AG09319 (cell line): Measurements from ENCODE around the gene PSMC3.

Source experiments
- DNase-seq: peaks from one replicate; pipeline ENCODE4 v3.0.0-alpha.2; 2010; ENCODE audit warnings: low read depth; ENCODE audit errors: extremely low read depth
- CTCF ChIP-seq: IDR thresholded peaks from 2 replicates; pipeline ENCODE4 v1.5.1; 2011; ENCODE audit warnings: low read depth, mild to moderate bottlenecking, inconsistent platforms, low read length, moderate library complexity

The PSMC3 gene

DNA sequence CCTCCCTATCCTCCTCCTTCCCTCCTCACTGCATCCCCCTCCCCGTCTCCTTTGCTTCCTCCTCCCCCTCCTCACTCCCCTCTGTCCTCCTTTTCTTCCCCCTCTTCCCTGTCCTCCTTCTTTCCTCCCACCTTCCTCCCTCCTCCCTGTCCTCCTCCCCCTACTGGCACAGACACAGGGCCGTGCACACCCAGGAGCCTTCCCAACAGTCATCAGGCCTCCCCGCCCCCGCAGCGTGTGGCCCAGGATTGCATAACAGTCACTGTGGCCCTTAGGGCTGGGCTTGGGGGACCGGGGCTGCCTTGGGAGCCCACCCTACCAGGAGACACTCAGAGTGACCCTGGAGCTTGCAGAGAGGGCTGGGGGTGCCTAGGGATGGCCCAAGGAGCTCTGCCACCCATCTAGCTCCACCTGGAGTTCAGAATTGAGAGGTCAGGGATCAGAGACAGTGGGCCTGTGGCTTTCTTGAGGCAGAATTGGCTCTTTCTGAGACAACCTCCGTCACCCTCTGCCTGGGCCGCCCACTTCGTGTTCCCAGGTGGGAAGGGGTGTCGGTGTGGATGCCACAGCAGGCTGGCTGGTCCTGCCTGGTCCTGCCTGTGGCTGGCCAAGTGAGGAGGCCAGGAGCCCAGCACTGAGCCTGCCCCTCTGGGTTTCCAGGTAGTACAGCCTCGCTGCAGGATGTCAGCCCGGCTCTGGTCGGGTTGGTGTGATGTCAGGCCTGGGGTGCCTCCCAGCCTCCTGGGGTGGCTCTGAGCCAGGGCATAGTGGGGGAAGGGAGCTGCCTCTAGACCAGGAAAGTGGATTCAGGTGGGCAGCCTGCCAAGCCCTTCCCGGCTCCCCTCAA, 49.5 kb downstream of the PSMC3 start:
- no peak for TF ChIP-seq CTCF
- no peak for DNase-seq

GRCh38 chr11:47376107-47376524, 50.1 kb downstream of the PSMC3 start:
- no peak for DNase-seq
- TF ChIP-seq CTCF, result no peak

- DNase-seq, result no peak
- no peak for TF ChIP-seq CTCF
Measured at GRCh38 chr11:47375546-47376085, 50.6 kb downstream of the PSMC3 start.

- no peak for DNase-seq
- no peak for TF ChIP-seq CTCF
Measured at GRCh38 chr11:47375020-47375419, 51.2 kb downstream of the PSMC3 start.

- no peak for DNase-seq
Measured at GRCh38 chr11:47374720-47375019, 51.6 kb downstream of the PSMC3 start.

GRCh38 chr11:47373876-47374719, 52.1 kb downstream of the PSMC3 start:
- peak; percentile 94 for TF ChIP-seq CTCF
- peak; percentile 16 for DNase-seq

More at GRCh38 chr11:47374720-47375019, 51.6 kb downstream of the PSMC3 start:
- TF ChIP-seq CTCF, result no peak

- no peak for DNase-seq
- TF ChIP-seq CTCF, result no peak
Measured at GRCh38 chr11:47372422-47372821, 53.8 kb downstream of the PSMC3 start.
